Endothelial cell of umbilical vein (primary cell): ENCODE results near the gene SLC49A4. TPM values are rescaled to one million over a fixed set of nuclear protein-coding genes. Genes with fewer than 3 reads are reported as not detected.

ENCODE experiments used
- BruUV-seq: library from RNA; stranded (reverse); fragments of 400-500 nt; replicated peaks from 2 replicates; lab custom pipeline; 2021; lab: Mats Ljungman, UMichigan
- CTCF ChIA-PET: fragments of 300-600, 350-600 bp; sonication (Branson Sonifier 250); formaldehyde crosslinking; loops from one replicate; lab custom pipeline; 2021; ENCODE audit warnings: antibody characterized with exemption, inconsistent platforms; lab: Charles Lee
- POLR2A ChIA-PET: fragments of 300-600, 350-600 bp; sonication (Branson Sonifier 250); formaldehyde crosslinking; loops from one replicate; lab custom pipeline; 2021; ENCODE audit warnings: antibody characterized with exemption, inconsistent platforms; lab: Charles Lee
- DNase-seq: peaks from one replicate; pipeline ENCODE4 v3.0.0-alpha.2; 2011; ENCODE audit warnings: low read depth, low spot score
- FAIRE-seq: peaks from 2 replicates; lab custom pipeline; 2011; peaks lifted over from hg19 to GRCh38; lab: Jason Lieb, UNC
- H2AFZ ChIP-seq: 2 replicates; pipeline ENCODE4 v1.6.0; 2012; ENCODE audit warnings: low read depth, low read length, control low read depth, inconsistent platforms
- H3K27ac ChIP-seq: 2 replicates; pipeline ENCODE4 v1.5.1; 2011; ENCODE audit warnings: low read depth, mild to moderate bottlenecking, control low read depth, low read length, moderate library complexity; ENCODE audit not compliant: insufficient read depth
- H3K27me3 ChIP-seq, 2 experiments: 2 replicates each; pipeline versions ENCODE4 v1.6.0 to v1.6.1; 2011; ENCODE audit warnings: low read length in 2 of 2, mixed read lengths in 1 of 2; ENCODE audit not compliant: control insufficient read depth in 2 of 2, insufficient read depth in 2 of 2
- H3K36me3 ChIP-seq, 2 experiments: 2 replicates in 1 of 2; 3 replicates in 1 of 2; pipeline ENCODE4 v1.5.1; 2011; ENCODE audit warnings: low read length in 2 of 2, mild to moderate bottlenecking in 1 of 2, moderate library complexity in 1 of 2; ENCODE audit not compliant: control insufficient read depth in 2 of 2, insufficient read depth in 2 of 2; ENCODE audit errors: extremely low read depth in 1 of 2
- H3K4me1 ChIP-seq: 3 replicates; pipeline ENCODE4 v1.5.1; 2011; ENCODE audit warnings: mild to moderate bottlenecking, low read length; ENCODE audit not compliant: control insufficient read depth, insufficient read depth; ENCODE audit errors: extremely low read depth
- H3K4me2 ChIP-seq: 2 replicates; pipeline ENCODE4 v1.6.1; 2011; ENCODE audit warnings: low read length, control low read depth, mixed read lengths; ENCODE audit not compliant: insufficient read depth
- H3K4me3 ChIP-seq, 3 experiments: fragments of 200-600 bp in 1 of 3; sonication (generic), shearing (Covaris generic) in 1 of 3; replicated peaks in 1 of 3; 2 replicates each; pipeline ENCODE4 v1.5.1; 2011 to 2016; ENCODE audit warnings: control low read depth in 3 of 3, low read length in 3 of 3, mild to moderate bottlenecking in 2 of 3, inconsistent platforms in 1 of 3, low read depth in 1 of 3, moderate library complexity in 1 of 3; ENCODE audit not compliant: insufficient read depth in 1 of 3
- H3K79me2 ChIP-seq: 2 replicates; pipeline ENCODE4 v1.6.0; 2012; ENCODE audit warnings: low read length, inconsistent platforms; ENCODE audit not compliant: control insufficient read depth, insufficient read depth
- H3K9ac ChIP-seq: replicated peaks from 2 replicates; pipeline ENCODE3; 2011; ENCODE audit warnings: low read length, control low read depth; ENCODE audit not compliant: insufficient read depth; ENCODE audit errors: extremely low read depth
- H3K9me1 ChIP-seq: replicated peaks from 3 replicates; pipeline ENCODE4 v1.6.0; 2011; ENCODE audit warnings: mild to moderate bottlenecking, low read length; ENCODE audit not compliant: control insufficient read depth, insufficient read depth; ENCODE audit errors: extremely low read depth
- H3K9me3 ChIP-seq: replicated peaks from 2 replicates; pipeline ENCODE4 v1.5.1; 2012; ENCODE audit warnings: low read length, inconsistent platforms; ENCODE audit not compliant: control insufficient read depth, insufficient read depth
- H4K20me1 ChIP-seq: replicated peaks from 2 replicates; pipeline ENCODE3; 2011; ENCODE audit warnings: mild to moderate bottlenecking, low read length; ENCODE audit not compliant: control insufficient read depth, insufficient read depth; ENCODE audit errors: extremely low read depth
- CTCF ChIP-seq, 2 donors: IDR thresholded peaks; 1 replicate in 1 of 2; 2 replicates in 1 of 2; pipeline ENCODE4 v1.5.1; 2011; ENCODE audit warnings: low read length in 2 of 2, mild to moderate bottlenecking in 2 of 2, moderate library complexity in 2 of 2, control low read depth in 1 of 2, inconsistent platforms in 1 of 2, low read depth in 1 of 2; ENCODE audit not compliant: insufficient read depth in 1 of 2; ENCODE audit errors: extremely low read depth in 1 of 2
- FOS ChIP-seq: IDR thresholded peaks from 2 replicates; pipeline ENCODE4 v1.6.1; 2011; ENCODE audit warnings: mild to moderate bottlenecking, low read length, moderate library complexity, borderline replicate concordance; ENCODE audit not compliant: insufficient read depth
- GATA2 ChIP-seq: IDR thresholded peaks from 2 replicates; pipeline ENCODE4 v1.7.0; 2011; ENCODE audit warnings: low read depth, mild to moderate bottlenecking, moderate library complexity, mixed read lengths, low read length; ENCODE audit not compliant: insufficient read length, insufficient read depth
- JUN ChIP-seq: IDR thresholded peaks from 2 replicates; pipeline ENCODE4 v1.6.1; 2011; ENCODE audit warnings: borderline replicate concordance, low read depth; ENCODE audit not compliant: insufficient read length, insufficient read depth
- MYC ChIP-seq: IDR thresholded peaks from one replicate; pipeline ENCODE4 v1.6.1; 2011; ENCODE audit warnings: mild to moderate bottlenecking, low read depth, low read length
- POLR2AphosphoS5 ChIP-seq: IDR thresholded peaks from 2 replicates; pipeline ENCODE4 v1.6.1; 2012; ENCODE audit warnings: low read depth, mild to moderate bottlenecking, control low read depth, low read length, moderate library complexity; ENCODE audit not compliant: insufficient read depth
- dilution Hi-C: fragments of 300-500 bp; cut with MboI; formaldehyde crosslinking; loops from one replicate; pipeline ENCODE4 v1.15.0; 2019; ENCODE audit warnings: low sequenced_read_pairs; ENCODE audit not compliant: extremely low pct_ligation_motif_present
- intact Hi-C: fragments of 100-400 bp; cut with micrococcal nuclease; formaldehyde crosslinking; loops from one replicate; pipeline ENCODE4 v1.10.0; 2022
- polyA plus RNA-seq, 4 experiments: library from polyadenylated mRNA; depleted of rRNA in 3 of 4; stranded (reverse) in 3 of 4; unstranded in 1 of 4; fragments of >200 nt; gene quantifications; 2 replicates each; pipeline versions ENCODE4 v1.2.1 to v1.2.3, GENCODE V29; 2011 to 2012; ENCODE audit warnings: missing spikeins in 1 of 4
- total RNA-seq: library from RNA; stranded (reverse); gene quantifications from 2 replicates; pipeline ENCODE4 v1.2.3, GENCODE V29; 2021

SLC49A4 gene
- total and polyA plus RNA-seq, 2 donors (not counting 3 experiments of a cell fraction or from before 2014, with no cell fraction given) = 10.9 to 11.6 TPM

- H3K79me2 ChIP-seq = no peaks in the 10 kb centered on the region
- H3K9ac ChIP-seq = no peak overlapping the region
- H3K9me1 ChIP-seq = peaks cover 3% of the 10 kb centered on the region
- intact Hi-C loops = no loop called here
- DNase-seq = no peak
- dilution Hi-C loops = no loop called here
- no peaks in the 10 kb centered on the region for H3K27me3 ChIP-seq
- TF ChIP-seq FOS (no peak), CTCF (IDR thresholded peaks at IDR 0.05; ENCODE audit: extremely low read depth in 1 of 2, insufficient read depth in 1 of 2, low read depth in 1 of 2, low read length in 2 of 2) (no peak), GATA2 (no peak), JUN (no peak), MYC (no peak), POLR2AphosphoS5 (no peak)
- peaks cover 6% of the 10 kb centered on the region for H3K4me1 ChIP-seq
- H3K4me3 ChIP-seq = no peak overlapping the region
- no peaks in the 10 kb centered on the region for H3K9me3 ChIP-seq
- no peaks in the 10 kb centered on the region for H4K20me1 ChIP-seq
- CTCF ChIA-PET = interaction anchor here (1.0 kb wide), 1 partner anchor 22 kb away, joined by 4 read pairs; no protein-coding TSS in a partner anchor
- no peak overlapping the region for H2AFZ ChIP-seq
- FAIRE-seq = no peak
- no peak overlapping the region for H3K27ac ChIP-seq
- BruUV-seq = no TSS peak
- no peak overlapping the region for H3K4me2 ChIP-seq
- POLR2A ChIA-PET = interaction anchor here (0.5 kb wide), 1 partner anchor 38 kb away, joined by 4 read pairs; no protein-coding TSS in a partner anchor
- no peaks in the 10 kb centered on the region for H3K36me3 ChIP-seq
These were observed 85.3 kb downstream of the SLC49A4 start for GRCh38 chr3:122880173-122880572.
